Left ventricle myocardium inferior (tissue), 1 donor: ENCODE results near the gene LSR. TPM values are rescaled to one million over a fixed set of nuclear protein-coding genes. Genes with fewer than 3 reads are reported as not detected.

Source experiments
- DNase-seq: peaks from one replicate; pipeline ENCODE4 v3.0.0-alpha.2; 2020
- H3K27ac ChIP-seq: fragments of 200-600 bp; replicated peaks from 2 replicates; pipeline ENCODE4 v1.8.0; 2021
- H3K27me3 ChIP-seq: fragments of 200-600 bp; 2 replicates; pipeline ENCODE4 v1.8.0; 2021; ENCODE audit warnings: low read depth
- H3K36me3 ChIP-seq: fragments of 200-600 bp; 2 replicates; pipeline ENCODE4 v1.8.0; 2021
- H3K4me1 ChIP-seq: fragments of 200-600 bp; 2 replicates; pipeline ENCODE4 v1.8.0; 2021
- H3K4me3 ChIP-seq: fragments of 200-600 bp; 2 replicates; pipeline ENCODE4 v1.8.0; 2021; ENCODE audit warnings: mild to moderate bottlenecking, moderate library complexity
- H3K9me3 ChIP-seq: fragments of 200-600 bp; replicated peaks from 2 replicates; pipeline ENCODE4 v1.8.0; 2021
- CTCF ChIP-seq: fragments of 200-600 bp; IDR thresholded peaks from 2 replicates; pipeline ENCODE4 v1.8.0; 2021; ENCODE audit warnings: antibody characterized with exemption, mild to moderate bottlenecking, borderline replicate concordance
- intact Hi-C: fragments of 100-400 bp; cut with micrococcal nuclease; formaldehyde crosslinking; loops from one replicate; pipeline ENCODE4 v1.11.0; 2022
- total RNA-seq: library from RNA; stranded (reverse); fragmentation: NEBNext Ultra II Directional; extraction: Animal tissue kit (Norgen Biotek cat#: 25700); gene quantifications from one replicate; pipeline ENCODE4 v1.2.1, GENCODE V29; 2021
- donor health status: DM: no; HTN: yes; CAD: no; lungs with severe emphysema.

Gene LSR
- total RNA-seq, 1 donor from 2014 or later, result 4.5 TPM

- intact Hi-C loops, result no loop called here
- no peak for DNase-seq
- Histone ChIP-seq H3K4me1 (peaks cover 12% of the 10 kb centered on the region), H3K9me3 (no peaks in the 10 kb centered on the region), H3K27ac (no peak overlapping the region), H3K36me3 (no peaks in the 10 kb centered on the region), H3K27me3 (no peaks in the 10 kb centered on the region), H3K4me3 (no peak overlapping the region)
- TF ChIP-seq CTCF, result no peak
Measured at GRCh38 chr19:35226748-35227147, 22.1 kb upstream of the LSR start.

- intact Hi-C loops, result no loop called here
- Histone ChIP-seq H3K4me1 (peaks cover 12% of the 10 kb centered on the region), H3K36me3 (no peaks in the 10 kb centered on the region), H3K9me3 (no peaks in the 10 kb centered on the region), H3K4me3 (no peak within 1 kb of the TSS), H3K27me3 (peaks cover 6% of the 10 kb centered on the region), H3K27ac (no peak within 1 kb of the TSS)
- no peak for DNase-seq
- TF ChIP-seq CTCF, result no peak
Measured at GRCh38 chr19:35228177-35228930, 20.4 kb upstream of the LSR start, which contains the start of gene FAM187B. FAM187B (minus strand) TSS chr19:35228739; CDS start chr19:35228680, 59 bp downstream.

GRCh38 chr19:35229601-35230000 lies 19.2 kb upstream of the LSR start:
- DNase-seq, result no peak
- Histone ChIP-seq H3K27ac (no peak overlapping the region), H3K36me3 (no peaks in the 10 kb centered on the region), H3K4me1 (peaks cover 5% of the 10 kb centered on the region), H3K27me3 (peaks cover 6% of the 10 kb centered on the region), H3K9me3 (no peaks in the 10 kb centered on the region), H3K4me3 (no peak overlapping the region)
- TF ChIP-seq CTCF, result no peak
- intact Hi-C loops, result no loop called here

GRCh38 chr19:35231956-35232645 lies 16.7 kb upstream of the LSR start:
- no peaks in the 10 kb centered on the region for H3K4me1 ChIP-seq
- no peak for TF ChIP-seq CTCF
- no peak overlapping the region for H3K4me3 ChIP-seq
- intact Hi-C loops, result no loop called here
- no peak for DNase-seq
- H3K27me3 ChIP-seq, result peaks cover 6% of the 10 kb centered on the region
- no peaks in the 10 kb centered on the region for H3K36me3 ChIP-seq
- H3K9me3 ChIP-seq, result no peaks in the 10 kb centered on the region
- H3K27ac ChIP-seq, result no peak overlapping the region

- no peaks in the 10 kb centered on the region for H3K9me3 ChIP-seq
- DNase-seq, result no peak
- intact Hi-C loops, result no loop called here
- H3K4me3 ChIP-seq, result no peak overlapping the region
- TF ChIP-seq CTCF, result no peak
- no peaks in the 10 kb centered on the region for H3K4me1 ChIP-seq
- H3K27me3 ChIP-seq, result peaks cover 6% of the 10 kb centered on the region
- H3K36me3 ChIP-seq, result no peaks in the 10 kb centered on the region
- no peak overlapping the region for H3K27ac ChIP-seq
Measured at GRCh38 chr19:35232912-35233311, 15.9 kb upstream of the LSR start.
